ENCODE data around the gene WNT10A. TPM values are rescaled to one million over a fixed set of nuclear protein-coding genes. Genes with fewer than 3 reads are reported as not detected.

Gene WNT10A
- total RNA-seq, 2 experiments from 2014 or later = 4.8 to 6.6 TPM

GRCh38 chr2:218870984-218871344 is 9.7 kb upstream of the WNT10A start:
- H3K27me3 ChIP-seq (ENCODE audit: control insufficient read depth in 1 of 2, insufficient read depth in 2 of 2, low read length in 2 of 2) = peaks cover 35 to 42% of the 10 kb centered on the region in 2 experiments
- no peak overlapping the region for H3K27ac Mint-ChIP-seq
- peaks cover 0 to 15% of the 10 kb centered on the region in 2 experiments for H3K9me3 ChIP-seq (ENCODE audit: control insufficient read depth in 1 of 2, insufficient read depth in 1 of 2, low read length in 2 of 2)
- DNase-seq (peak in 3 of 14 experiments; percentile 25 to 35 (median 31)), ATAC-seq (ENCODE audit: poor library complexity) (no peak)
- H3K4me3 ChIP-seq (ENCODE audit: low read length) = peak overlapping the region; percentile 49
- no peaks in the 10 kb centered on the region for H3K9me3 Mint-ChIP-seq
- no peaks in the 10 kb centered on the region for H3K36me3 Mint-ChIP-seq (ENCODE audit: low read depth)
- H3K27me3 Mint-ChIP-seq = peaks cover 67% of the 10 kb centered on the region
- H3K4me1 Mint-ChIP-seq (ENCODE audit: low read depth) = peaks cover 30% of the 10 kb centered on the region
- TF ChIP-seq CTCF (IDR thresholded peaks at IDR 0.05) = no peak
- no peaks in the 10 kb centered on the region for H3K36me3 ChIP-seq (ENCODE audit: insufficient read depth, low read length)
- intact Hi-C loops (cut with DNase I, micrococcal nuclease) = no loop called here
- peak overlapping the region; percentile 60 for H3K4me3 Mint-ChIP-seq
- ChIA-PET POLR2A (interaction anchor here (1.1 to 19.6 kb wide), 3 partner anchors 9 to 197 kb away, joined by 4 to 455 read pairs (median 14); partner anchors contain the start of gene WNT10A), CTCF (interaction anchor here (3.8 kb wide), 1 partner anchor 28 kb away, joined by 26 read pairs; no protein-coding TSS in a partner anchor)
- peaks cover 35% of the 10 kb centered on the region for H3K4me1 ChIP-seq (ENCODE audit: insufficient read depth, low read length)
- H3K27ac ChIP-seq (ENCODE audit: low read depth in 1 of 2, low read length in 2 of 2) = no peak overlapping the region

- CTCF ChIA-PET = interaction anchor here (1.1 to 3.8 kb wide), 2 partner anchors 27 to 123 kb away, joined by 3 to 26 read pairs; no protein-coding TSS in a partner anchor
- H3K4me1 Mint-ChIP-seq (ENCODE audit: low read depth) = peaks cover 34% of the 10 kb centered on the region
- Histone ChIP-seq H3K4me3 (ENCODE audit: low read length) (peak overlapping the region; percentile 49), H3K9me3 (ENCODE audit: control insufficient read depth in 1 of 2, insufficient read depth in 1 of 2, low read length in 2 of 2) (peaks cover 0 to 15% of the 10 kb centered on the region in 2 experiments), H3K27me3 (ENCODE audit: control insufficient read depth in 1 of 2, insufficient read depth in 2 of 2, low read length in 2 of 2) (peaks cover 35 to 42% of the 10 kb centered on the region in 2 experiments), H3K27ac (ENCODE audit: low read depth in 1 of 2, low read length in 2 of 2) (no peak overlapping the region), H3K4me1 (ENCODE audit: insufficient read depth, low read length) (peaks cover 40% of the 10 kb centered on the region), H3K36me3 (ENCODE audit: insufficient read depth, low read length) (no peaks in the 10 kb centered on the region)
- no peak overlapping the region for H3K27ac Mint-ChIP-seq
- POLR2A ChIA-PET = interaction anchor here (0.8 to 19.6 kb wide), 4 partner anchors 9 to 197 kb away, joined by 4 to 455 read pairs (median 9); partner anchors contain the start of gene WNT10A
- no peaks in the 10 kb centered on the region for H3K9me3 Mint-ChIP-seq
- peak overlapping the region; percentile 72 for H3K4me3 Mint-ChIP-seq
- TF ChIP-seq CTCF (IDR thresholded peaks at IDR 0.05) = no peak
- H3K36me3 Mint-ChIP-seq (ENCODE audit: low read depth) = no peaks in the 10 kb centered on the region
- intact Hi-C loops (cut with DNase I, micrococcal nuclease) = no loop called here
- ATAC-seq (ENCODE audit: poor library complexity) (peak; percentile 61), DNase-seq (peak in 6 of 14 experiments; percentile 27 to 60 (median 47))
- peaks cover 70% of the 10 kb centered on the region for H3K27me3 Mint-ChIP-seq
Observed at GRCh38 chr2:218871345-218872302, 9.0 kb upstream of the WNT10A start.

DNA sequence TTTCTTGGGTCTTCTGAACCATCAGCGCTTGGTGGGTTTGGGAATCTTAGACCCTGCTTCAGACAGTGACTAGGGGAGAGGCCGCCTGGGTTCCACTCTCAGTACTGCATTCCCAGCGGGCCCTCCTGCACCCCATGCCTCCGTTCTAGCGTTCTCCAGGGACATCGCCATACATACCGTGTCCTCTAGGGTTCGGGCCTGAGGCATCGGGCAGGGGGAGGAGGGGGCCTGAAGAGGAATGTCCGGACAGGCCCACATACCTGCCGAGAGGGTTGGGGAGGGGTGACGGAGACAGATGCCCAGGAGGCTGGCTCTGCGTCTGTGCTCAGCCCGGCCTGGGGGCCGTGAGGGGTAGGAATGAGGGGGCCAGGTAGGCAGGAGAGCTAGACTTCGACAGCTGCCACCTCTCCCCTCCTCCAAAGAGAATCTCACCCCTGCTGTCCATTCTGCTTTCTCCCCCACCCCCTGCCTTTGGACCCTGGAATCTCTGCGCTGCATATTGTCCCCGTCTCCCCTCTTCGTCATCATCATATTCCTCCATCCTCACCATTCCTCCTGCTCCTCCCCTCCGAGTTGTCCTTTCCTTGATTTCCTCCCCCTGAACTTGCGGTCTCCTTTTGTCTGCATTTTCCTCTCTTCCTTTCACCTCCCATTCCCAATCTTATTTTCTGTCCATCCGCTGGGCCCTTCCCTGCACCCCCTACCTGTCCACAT is 7.8 kb upstream of the WNT10A start:
- H3K9me3 ChIP-seq (ENCODE audit: control insufficient read depth in 1 of 2, insufficient read depth in 1 of 2, low read length in 2 of 2) = peaks cover 0 to 15% of the 10 kb centered on the region in 2 experiments
- Mint-ChIP-seq H3K4me1 (ENCODE audit: low read depth) (peaks cover 42% of the 10 kb centered on the region), H3K27me3 (peaks cover 60% of the 10 kb centered on the region), H3K36me3 (ENCODE audit: low read depth) (no peaks in the 10 kb centered on the region), H3K9me3 (no peaks in the 10 kb centered on the region), H3K4me3 (peak overlapping the region; percentile 26), H3K27ac (no peak overlapping the region)
- CTCF ChIA-PET = interaction anchor here (1.1 to 3.8 kb wide), 2 partner anchors 26 to 122 kb away, joined by 3 to 26 read pairs; no protein-coding TSS in a partner anchor
- TF ChIP-seq CTCF (IDR thresholded peaks at IDR 0.05) = no peak
- ATAC-seq (ENCODE audit: poor library complexity) (no peak), DNase-seq (no peak)
- POLR2A ChIA-PET = interaction anchor here (0.8 to 19.6 kb wide), 3 partner anchors 8 to 23 kb away, joined by 4 to 455 read pairs (median 14); partner anchors contain the start of gene WNT10A
- peaks cover 51% of the 10 kb centered on the region for H3K4me1 ChIP-seq (ENCODE audit: insufficient read depth, low read length)
- H3K4me3 ChIP-seq (ENCODE audit: low read length) = no peak overlapping the region
- peaks cover 35 to 36% of the 10 kb centered on the region in 2 experiments for H3K27me3 ChIP-seq (ENCODE audit: control insufficient read depth in 1 of 2, insufficient read depth in 2 of 2, low read length in 2 of 2)
- intact Hi-C loops (cut with DNase I, micrococcal nuclease) = no loop called here
- H3K36me3 ChIP-seq (ENCODE audit: insufficient read depth, low read length) = no peaks in the 10 kb centered on the region
- no peak overlapping the region for H3K27ac ChIP-seq (ENCODE audit: low read depth in 1 of 2, low read length in 2 of 2)
